ENCODE measurements around the gene COX6B2.
A peak's percentile ranks its signal among the peaks of the same experiment; 100 is the strongest.

COX6B2 gene

GRCh38 chr19:55314396-55314795 lies 40.1 kb downstream of the COX6B2 start:
- H3K4me3 ChIP-seq (ENCODE audit: low read depth, low read length) = no peak overlapping the region
- TF ChIP-seq CTCF (IDR thresholded peaks at IDR 0.05; ENCODE audit: low read depth, low read length, missing control alignments) = no peak
- no peak for DNase-seq (ENCODE audit: low read depth)

GRCh38 chr19:55312621-55313512 lies 41.7 kb downstream of the COX6B2 start:
- TF ChIP-seq CTCF (IDR thresholded peaks at IDR 0.05; ENCODE audit: low read depth, low read length, missing control alignments) = no peak
- DNase-seq (ENCODE audit: low read depth) = no peak
- H3K4me3 ChIP-seq (ENCODE audit: low read depth, low read length) = no peak overlapping the region

GRCh38 chr19:55311797-55312196 lies 42.7 kb downstream of the COX6B2 start:
- no peak overlapping the region for H3K4me3 ChIP-seq (ENCODE audit: low read depth, low read length)
- no peak for DNase-seq (ENCODE audit: low read depth)
- TF ChIP-seq CTCF (IDR thresholded peaks at IDR 0.05; ENCODE audit: low read depth, low read length, missing control alignments) = no peak

- H3K4me3 ChIP-seq (ENCODE audit: low read depth, low read length) = no peak overlapping the region
- no peak for TF ChIP-seq CTCF (IDR thresholded peaks at IDR 0.05; ENCODE audit: low read depth, low read length, missing control alignments)
- DNase-seq (ENCODE audit: low read depth) = no peak
Measured at GRCh38 chr19:55311397-55311796, 43.1 kb downstream of the COX6B2 start.

- DNase-seq (ENCODE audit: low read depth) = no peak
Measured at GRCh38 chr19:55310498-55310897, 44.0 kb downstream of the COX6B2 start.

GRCh38 chr19:55309448-55309847 lies 45.1 kb downstream of the COX6B2 start:
- DNase-seq (ENCODE audit: low read depth) = no peak
- no peak overlapping the region for H3K4me3 ChIP-seq (ENCODE audit: low read depth, low read length)
- TF ChIP-seq CTCF (IDR thresholded peaks at IDR 0.05; ENCODE audit: low read depth, low read length, missing control alignments) = no peak

More at GRCh38 chr19:55310498-55310897, 44.0 kb downstream of the COX6B2 start:
- H3K4me3 ChIP-seq (ENCODE audit: low read depth, low read length) = no peak overlapping the region
- TF ChIP-seq CTCF (IDR thresholded peaks at IDR 0.05; ENCODE audit: low read depth, low read length, missing control alignments) = no peak

- DNase-seq (ENCODE audit: low read depth) = peak; percentile 42
- TF ChIP-seq CTCF (IDR thresholded peaks at IDR 0.05; ENCODE audit: low read depth, low read length, missing control alignments) = no peak
- no peak overlapping the region; the same call in 1 of the 2 replicates for H3K4me3 ChIP-seq (ENCODE audit: low read depth, low read length)
Measured at GRCh38 chr19:55308281-55308680, 46.2 kb downstream of the COX6B2 start.
